HG02943 (cell line): ENCODE results near the gene NOVA2.
"Not testable (repeated sequence)": the region's sequence is repeated elsewhere in the genome, so short reads cannot be mapped to it uniquely, and the experiment has no call there.

ENCODE experiments used
- ATAC-seq: cut with Tn5 transposase; IDR thresholded peaks from one replicate; pipeline ENCODE4 v1.9.1; 2021; ENCODE audit warnings: mild to moderate bottlenecking, low read depth, moderate library complexity; ENCODE audit not compliant: unreplicated experiment

NOVA2 gene

GRCh38 chr19:45897261-45897812 is 76.3 kb downstream of the NOVA2 start:
- ATAC-seq, result no peak

GRCh38 chr19:45895983-45896599 is 77.6 kb downstream of the NOVA2 start:
- not testable (repeated sequence) for ATAC-seq

- no peak for ATAC-seq
Measured at GRCh38 chr19:45895519-45895972, 78.1 kb downstream of the NOVA2 start.

- no peak for ATAC-seq
Measured at GRCh38 chr19:45890877-45891276, 82.8 kb downstream of the NOVA2 start.

- ATAC-seq, result no peak
Measured at GRCh38 chr19:45889210-45889885, 84.3 kb downstream of the NOVA2 start.

- ATAC-seq, result no peak
Measured at GRCh38 chr19:45887200-45887710, 86.4 kb downstream of the NOVA2 start.

GRCh38 chr19:45886427-45887199 is 87.1 kb downstream of the NOVA2 start:
- ATAC-seq, result peak; percentile 47

- ATAC-seq, result peak; percentile 41
Measured at GRCh38 chr19:45885556-45886426, 87.9 kb downstream of the NOVA2 start, which contains the start of gene IRF2BP1. Gene IRF2BP1 (minus strand): TSS chr19:45886141. CDS start chr19:45885774, 367 bp downstream.

- no peak for ATAC-seq
Measured at GRCh38 chr19:45884682-45885555, 88.7 kb downstream of the NOVA2 start.

- no peak for ATAC-seq
Measured at GRCh38 chr19:45883881-45884681, 89.6 kb downstream of the NOVA2 start.
